ENCODE data around the gene SCAF4.

The SCAF4 gene

GRCh38 chr21:31711326-31711725 lies 20.6 kb downstream of the SCAF4 start:
- no peaks in the 10 kb centered on the region for H3K36me3 ChIP-seq (ENCODE audit: control insufficient read depth in 2 of 2, insufficient read depth in 2 of 2, low read length in 2 of 2)
- H3K9ac ChIP-seq (ENCODE audit: low read length in 2 of 2) = no peak overlapping the region
- no peaks in the 10 kb centered on the region for H3K9me3 ChIP-seq (ENCODE audit: control insufficient read depth in 2 of 2, low read length in 2 of 2)
- no peaks in the 10 kb centered on the region for H3K4me1 ChIP-seq (ENCODE audit: control insufficient read depth, insufficient read depth, low read length)
- no peak overlapping the region for H3K27ac ChIP-seq (ENCODE audit: low read length)
- no peak overlapping the region for H3K4me3 ChIP-seq (ENCODE audit: low read length in 2 of 2)
- no peaks in the 10 kb centered on the region for H3K27me3 ChIP-seq (ENCODE audit: control insufficient read depth in 1 of 2, insufficient read depth in 2 of 2, low read length in 2 of 2)

- H3K9ac ChIP-seq (ENCODE audit: low read length in 2 of 2) = no peak overlapping the region
- no peaks in the 10 kb centered on the region for H3K4me1 ChIP-seq (ENCODE audit: control insufficient read depth, insufficient read depth, low read length)
- H3K4me3 ChIP-seq (ENCODE audit: low read length in 2 of 2) = no peak overlapping the region
- no peak overlapping the region for H3K27ac ChIP-seq (ENCODE audit: low read length)
- H3K27me3 ChIP-seq (ENCODE audit: control insufficient read depth in 1 of 2, insufficient read depth in 2 of 2, low read length in 2 of 2) = no peaks in the 10 kb centered on the region
- no peaks in the 10 kb centered on the region for H3K9me3 ChIP-seq (ENCODE audit: control insufficient read depth in 2 of 2, low read length in 2 of 2)
- no peaks in the 10 kb centered on the region for H3K36me3 ChIP-seq (ENCODE audit: control insufficient read depth in 2 of 2, insufficient read depth in 2 of 2, low read length in 2 of 2)
Observed at GRCh38 chr21:31710586-31710985, 21.3 kb downstream of the SCAF4 start.

GRCh38 chr21:31708541-31708940 lies 23.4 kb downstream of the SCAF4 start:
- Histone ChIP-seq H3K27ac (ENCODE audit: low read length) (no peak overlapping the region), H3K4me3 (ENCODE audit: low read length in 2 of 2) (no peak overlapping the region), H3K27me3 (ENCODE audit: control insufficient read depth in 1 of 2, insufficient read depth in 2 of 2, low read length in 2 of 2) (no peaks in the 10 kb centered on the region), H3K9ac (ENCODE audit: low read length in 2 of 2) (no peak overlapping the region), H3K36me3 (ENCODE audit: control insufficient read depth in 2 of 2, insufficient read depth in 2 of 2, low read length in 2 of 2) (no peaks in the 10 kb centered on the region), H3K9me3 (ENCODE audit: control insufficient read depth in 2 of 2, low read length in 2 of 2) (no peaks in the 10 kb centered on the region), H3K4me1 (ENCODE audit: control insufficient read depth, insufficient read depth, low read length) (no peaks in the 10 kb centered on the region)

GRCh38 chr21:31707499-31707898 lies 24.4 kb downstream of the SCAF4 start:
- H3K36me3 ChIP-seq (ENCODE audit: control insufficient read depth in 2 of 2, insufficient read depth in 2 of 2, low read length in 2 of 2) = no peaks in the 10 kb centered on the region
- H3K27ac ChIP-seq (ENCODE audit: low read length) = no peak overlapping the region
- no peak overlapping the region for H3K9ac ChIP-seq (ENCODE audit: low read length in 2 of 2)
- H3K27me3 ChIP-seq (ENCODE audit: control insufficient read depth in 1 of 2, insufficient read depth in 2 of 2, low read length in 2 of 2) = no peaks in the 10 kb centered on the region
- no peaks in the 10 kb centered on the region for H3K9me3 ChIP-seq (ENCODE audit: control insufficient read depth in 2 of 2, low read length in 2 of 2)
- H3K4me3 ChIP-seq (ENCODE audit: low read length in 2 of 2) = no peak overlapping the region
- no peaks in the 10 kb centered on the region for H3K4me1 ChIP-seq (ENCODE audit: control insufficient read depth, insufficient read depth, low read length)

GRCh38 chr21:31706562-31706961 lies 25.4 kb downstream of the SCAF4 start:
- no peaks in the 10 kb centered on the region for H3K27me3 ChIP-seq (ENCODE audit: control insufficient read depth in 1 of 2, insufficient read depth in 2 of 2, low read length in 2 of 2)
- no peaks in the 10 kb centered on the region for H3K4me1 ChIP-seq (ENCODE audit: control insufficient read depth, insufficient read depth, low read length)
- no peak overlapping the region for H3K27ac ChIP-seq (ENCODE audit: low read length)
- H3K9ac ChIP-seq (ENCODE audit: low read length in 2 of 2) = no peak overlapping the region
- no peaks in the 10 kb centered on the region for H3K9me3 ChIP-seq (ENCODE audit: control insufficient read depth in 2 of 2, low read length in 2 of 2)
- H3K36me3 ChIP-seq (ENCODE audit: control insufficient read depth in 2 of 2, insufficient read depth in 2 of 2, low read length in 2 of 2) = peaks cover 2 to 3% of the 10 kb centered on the region in 2 donors
- H3K4me3 ChIP-seq (ENCODE audit: low read length in 2 of 2) = no peak overlapping the region

GRCh38 chr21:31700040-31700439 lies 31.9 kb downstream of the SCAF4 start:
- Histone ChIP-seq H3K27me3 (ENCODE audit: control insufficient read depth in 1 of 2, insufficient read depth in 2 of 2, low read length in 2 of 2) (no peaks in the 10 kb centered on the region), H3K9ac (ENCODE audit: low read length in 2 of 2) (no peak overlapping the region), H3K4me3 (ENCODE audit: low read length in 2 of 2) (no peak overlapping the region), H3K9me3 (ENCODE audit: control insufficient read depth in 2 of 2, low read length in 2 of 2) (no peaks in the 10 kb centered on the region), H3K36me3 (ENCODE audit: control insufficient read depth in 2 of 2, insufficient read depth in 2 of 2, low read length in 2 of 2) (peaks cover 19 to 40% of the 10 kb centered on the region in 2 donors), H3K27ac (ENCODE audit: low read length) (no peak overlapping the region), H3K4me1 (ENCODE audit: control insufficient read depth, insufficient read depth, low read length) (no peaks in the 10 kb centered on the region)

- H3K27ac ChIP-seq (ENCODE audit: low read length) = no peak overlapping the region
- H3K9me3 ChIP-seq (ENCODE audit: control insufficient read depth in 2 of 2, low read length in 2 of 2) = no peaks in the 10 kb centered on the region
- no peak overlapping the region for H3K4me3 ChIP-seq (ENCODE audit: low read length in 2 of 2)
- no peak overlapping the region for H3K9ac ChIP-seq (ENCODE audit: low read length in 2 of 2)
- H3K27me3 ChIP-seq (ENCODE audit: control insufficient read depth in 1 of 2, insufficient read depth in 2 of 2, low read length in 2 of 2) = no peaks in the 10 kb centered on the region
- H3K4me1 ChIP-seq (ENCODE audit: control insufficient read depth, insufficient read depth, low read length) = no peaks in the 10 kb centered on the region
- H3K36me3 ChIP-seq (ENCODE audit: control insufficient read depth in 2 of 2, insufficient read depth in 2 of 2, low read length in 2 of 2) = peaks cover 19 to 50% of the 10 kb centered on the region in 2 donors
Observed at GRCh38 chr21:31698461-31698860, 33.5 kb downstream of the SCAF4 start.

GRCh38 chr21:31696424-31696823 lies 35.5 kb downstream of the SCAF4 start:
- Histone ChIP-seq H3K27me3 (ENCODE audit: control insufficient read depth in 1 of 2, insufficient read depth in 2 of 2, low read length in 2 of 2) (no peaks in the 10 kb centered on the region), H3K27ac (ENCODE audit: low read length) (no peak overlapping the region), H3K4me1 (ENCODE audit: control insufficient read depth, insufficient read depth, low read length) (no peaks in the 10 kb centered on the region), H3K4me3 (ENCODE audit: low read length in 2 of 2) (no peak overlapping the region), H3K9me3 (ENCODE audit: control insufficient read depth in 2 of 2, low read length in 2 of 2) (no peaks in the 10 kb centered on the region), H3K36me3 (ENCODE audit: control insufficient read depth in 2 of 2, insufficient read depth in 2 of 2, low read length in 2 of 2) (peaks cover 24 to 62% of the 10 kb centered on the region in 2 donors), H3K9ac (ENCODE audit: low read length in 2 of 2) (no peak overlapping the region)

GRCh38 chr21:31693222-31693621 lies 38.7 kb downstream of the SCAF4 start:
- Histone ChIP-seq H3K27ac (ENCODE audit: low read length) (no peak overlapping the region), H3K9ac (ENCODE audit: low read length in 2 of 2) (no peak overlapping the region), H3K36me3 (ENCODE audit: control insufficient read depth in 2 of 2, insufficient read depth in 2 of 2, low read length in 2 of 2) (peaks cover 21 to 52% of the 10 kb centered on the region in 2 donors), H3K4me3 (ENCODE audit: low read length in 2 of 2) (no peak overlapping the region), H3K9me3 (ENCODE audit: control insufficient read depth in 2 of 2, low read length in 2 of 2) (no peaks in the 10 kb centered on the region), H3K4me1 (ENCODE audit: control insufficient read depth, insufficient read depth, low read length) (no peaks in the 10 kb centered on the region), H3K27me3 (ENCODE audit: control insufficient read depth in 1 of 2, insufficient read depth in 2 of 2, low read length in 2 of 2) (no peaks in the 10 kb centered on the region)

- H3K9me3 ChIP-seq (ENCODE audit: control insufficient read depth in 2 of 2, low read length in 2 of 2) = no peaks in the 10 kb centered on the region
- no peak overlapping the region for H3K4me3 ChIP-seq (ENCODE audit: low read length in 2 of 2)
- no peaks in the 10 kb centered on the region for H3K4me1 ChIP-seq (ENCODE audit: control insufficient read depth, insufficient read depth, low read length)
- peaks cover 41 to 49% of the 10 kb centered on the region in 2 donors for H3K36me3 ChIP-seq (ENCODE audit: control insufficient read depth in 2 of 2, insufficient read depth in 2 of 2, low read length in 2 of 2)
- H3K27me3 ChIP-seq (ENCODE audit: control insufficient read depth in 1 of 2, insufficient read depth in 2 of 2, low read length in 2 of 2) = no peaks in the 10 kb centered on the region
- no peak overlapping the region for H3K27ac ChIP-seq (ENCODE audit: low read length)
- H3K9ac ChIP-seq (ENCODE audit: low read length in 2 of 2) = no peak overlapping the region
Observed at GRCh38 chr21:31688603-31689368, 43.1 kb downstream of the SCAF4 start.

- no peak overlapping the region for H3K9ac ChIP-seq (ENCODE audit: low read length in 2 of 2)
- no peak overlapping the region for H3K27ac ChIP-seq (ENCODE audit: low read length)
- H3K36me3 ChIP-seq (ENCODE audit: control insufficient read depth in 2 of 2, insufficient read depth in 2 of 2, low read length in 2 of 2) = peaks cover 35 to 40% of the 10 kb centered on the region in 2 donors
Observed at GRCh38 chr21:31687108-31687507, 44.8 kb downstream of the SCAF4 start.

More at GRCh38 chr21:31687108-31687507, 44.8 kb downstream of the SCAF4 start:
- Histone ChIP-seq H3K27me3 (ENCODE audit: control insufficient read depth in 1 of 2, insufficient read depth in 2 of 2, low read length in 2 of 2) (no peaks in the 10 kb centered on the region), H3K4me1 (ENCODE audit: control insufficient read depth, insufficient read depth, low read length) (no peaks in the 10 kb centered on the region), H3K4me3 (ENCODE audit: low read length in 2 of 2) (no peak overlapping the region), H3K9me3 (ENCODE audit: control insufficient read depth in 2 of 2, low read length in 2 of 2) (no peaks in the 10 kb centered on the region)
